Upper lobe of left lung (tissue), 4 donors: Measurements from ENCODE around the gene VAMP7.
"Not testable (repeated sequence)": the region's sequence is repeated elsewhere in the genome, so short reads cannot be mapped to it uniquely, and the experiment has no call there.

Experiments
- POLR2A ChIP-seq, 4 donors: fragments of 450-650 bp; IDR thresholded peaks; one replicate each; pipeline ENCODE4 v1.5.1; 2016 to 2017; ENCODE audit warnings: antibody characterized with exemption in 4 of 4, mild to moderate bottlenecking in 2 of 4
- TF ChIP-seq, protein P1 (sequence below), 6 experiments: fragments of 450-650 bp in 4 of 6; fragments of 200-600 bp in 2 of 6; sonication (generic) in 2 of 6; IDR thresholded peaks; one replicate each; pipeline ENCODE4 v1.5.1; 2016 to 2019; ENCODE audit warnings: antibody characterized with exemption in 6 of 6

DNA sequence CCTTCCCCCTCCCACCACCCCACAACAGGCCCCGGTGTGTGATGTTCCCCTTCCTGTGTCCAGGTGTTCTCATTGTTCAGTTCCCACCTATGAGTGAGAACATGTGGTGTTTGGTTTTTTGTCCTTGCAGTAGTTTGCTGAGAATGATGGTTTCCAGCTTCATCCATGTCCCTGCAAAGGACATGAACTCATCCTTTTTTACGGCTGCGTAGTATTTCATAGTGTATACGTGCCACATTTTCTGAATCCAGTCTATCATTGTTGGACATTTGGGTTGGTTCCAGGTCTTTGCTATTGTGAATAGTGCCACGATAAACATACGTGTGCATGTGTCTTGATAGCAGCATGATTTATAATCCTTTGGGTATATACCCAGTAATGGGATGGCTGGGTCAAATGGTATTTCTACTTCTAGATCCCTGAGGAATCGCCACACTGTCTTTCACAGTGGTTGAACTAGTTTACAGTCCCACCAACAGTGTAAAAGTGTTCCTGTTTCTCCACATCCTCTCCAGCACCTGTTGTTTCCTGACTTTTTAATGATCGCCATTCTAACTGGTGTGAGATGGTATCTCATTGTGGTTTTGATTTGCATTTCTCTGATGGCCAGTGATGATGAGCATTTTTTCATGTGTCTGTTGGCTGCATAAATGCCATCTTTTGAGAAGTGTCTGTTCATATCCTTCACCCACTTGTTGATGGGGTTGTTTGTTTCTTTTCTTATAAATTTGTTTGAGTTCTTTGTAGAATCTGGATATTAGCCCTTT, 49.9 kb downstream of the VAMP7 start:
- TF ChIP-seq, protein P1, sequence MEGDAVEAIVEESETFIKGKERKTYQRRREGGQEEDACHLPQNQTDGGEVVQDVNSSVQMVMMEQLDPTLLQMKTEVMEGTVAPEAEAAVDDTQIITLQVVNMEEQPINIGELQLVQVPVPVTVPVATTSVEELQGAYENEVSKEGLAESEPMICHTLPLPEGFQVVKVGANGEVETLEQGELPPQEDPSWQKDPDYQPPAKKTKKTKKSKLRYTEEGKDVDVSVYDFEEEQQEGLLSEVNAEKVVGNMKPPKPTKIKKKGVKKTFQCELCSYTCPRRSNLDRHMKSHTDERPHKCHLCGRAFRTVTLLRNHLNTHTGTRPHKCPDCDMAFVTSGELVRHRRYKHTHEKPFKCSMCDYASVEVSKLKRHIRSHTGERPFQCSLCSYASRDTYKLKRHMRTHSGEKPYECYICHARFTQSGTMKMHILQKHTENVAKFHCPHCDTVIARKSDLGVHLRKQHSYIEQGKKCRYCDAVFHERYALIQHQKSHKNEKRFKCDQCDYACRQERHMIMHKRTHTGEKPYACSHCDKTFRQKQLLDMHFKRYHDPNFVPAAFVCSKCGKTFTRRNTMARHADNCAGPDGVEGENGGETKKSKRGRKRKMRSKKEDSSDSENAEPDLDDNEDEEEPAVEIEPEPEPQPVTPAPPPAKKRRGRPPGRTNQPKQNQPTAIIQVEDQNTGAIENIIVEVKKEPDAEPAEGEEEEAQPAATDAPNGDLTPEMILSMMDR (IDR thresholded peaks at IDR 0.05): not testable (repeated sequence)
- not testable (repeated sequence) for TF ChIP-seq POLR2A (IDR thresholded peaks at IDR 0.05)
